GM12878 (cell line): ENCODE measurements around the gene NCAPH2. TPM values are rescaled to one million over a fixed set of nuclear protein-coding genes. Genes with fewer than 3 reads are reported as not detected.

Source experiments
- CBX3 ChIP-seq: fragments of 200-600 bp; sonication (generic); IDR thresholded peaks from 2 replicates; pipeline ENCODE4 v1.6.1; 2016; ENCODE audit warnings: low read depth, borderline replicate concordance
- CREB1 ChIP-seq: IDR thresholded peaks from 2 replicates; pipeline ENCODE4 v1.6.1; 2012; ENCODE audit warnings: low read depth, mild to moderate bottlenecking, inconsistent platforms
- ELK1 ChIP-seq: IDR thresholded peaks from 2 replicates; pipeline ENCODE4 v1.6.1; 2012; ENCODE audit warnings: low read depth, low read length, improper control_type of control experiment
- IRF4 ChIP-seq: IDR thresholded peaks from 2 replicates; pipeline ENCODE4 v1.6.1; 2011; ENCODE audit warnings: low read depth, low read length
- SMC3 ChIP-seq: IDR thresholded peaks from 2 replicates; pipeline ENCODE4 v1.6.1; 2011; ENCODE audit warnings: low read length, improper control_type of control experiment, borderline replicate concordance
- SPI1 ChIP-seq: IDR thresholded peaks from 2 replicates; pipeline ENCODE4 v1.6.1; 2011; ENCODE audit warnings: low read depth, mild to moderate bottlenecking, low read length, moderate library complexity, borderline replicate concordance; ENCODE audit not compliant: insufficient read depth
- YBX1 ChIP-seq: fragments of 450-650 bp; IDR thresholded peaks from 2 replicates; pipeline ENCODE4 v1.6.1; 2016; ENCODE audit warnings: antibody characterized with exemption
- polyA plus RNA-seq, 11 experiments: library from polyadenylated mRNA; depleted of rRNA in 4 of 11; unstranded in 6 of 11; stranded (reverse) in 5 of 11; fragments of >200 nt; fragmentation: Nextera tagmentation in 4 of 11; fragmentation: Illumina TruSeq in 1 of 11; extraction: Ambion mirVana in 4 of 11; extraction: Trizol in 1 of 11; gene quantifications; 1 replicate in 1 of 11; 2 replicates in 10 of 11; pipeline versions ENCODE4 v1.2.1 to v1.2.3, GENCODE V29; 2011 to 2016; ENCODE audit warnings: inconsistent platforms in 2 of 11, missing spikeins in 2 of 11, low read depth in 1 of 11
- total RNA-seq, 4 experiments: library from RNA; depleted of rRNA in 3 of 4; stranded (reverse); fragments of >200 nt in 3 of 4; fragmentation: Illumina TruSeq in 1 of 4; extraction: Trizol in 1 of 4; gene quantifications; 2 replicates each; pipeline versions ENCODE4 v1.2.1 to v1.2.3, GENCODE V29; 2013 to 2021
- TF ChIP-seq, protein P1 (sequence below): fragments of 450-650 bp; formaldehyde crosslinking; IDR thresholded peaks from 2 replicates; pipeline ENCODE4 v1.4.0; 2022; ENCODE audit warnings: mild to moderate bottlenecking, moderate library complexity
- TF ChIP-seq, protein P2 (sequence below): fragments of 450-650 bp; IDR thresholded peaks from 2 replicates; pipeline ENCODE4 v1.6.1; 2017; ENCODE audit warnings: mild to moderate bottlenecking, low read depth, inconsistent platforms; ENCODE audit not compliant: poor library complexity, severe bottlenecking

Gene NCAPH2
- total and polyA plus RNA-seq, 10 of the 15 experiments (the other 5 are each of a cell fraction or from before 2014, with no cell fraction given) = 5.0 to 110 (median 59.9) TPM

DNA sequence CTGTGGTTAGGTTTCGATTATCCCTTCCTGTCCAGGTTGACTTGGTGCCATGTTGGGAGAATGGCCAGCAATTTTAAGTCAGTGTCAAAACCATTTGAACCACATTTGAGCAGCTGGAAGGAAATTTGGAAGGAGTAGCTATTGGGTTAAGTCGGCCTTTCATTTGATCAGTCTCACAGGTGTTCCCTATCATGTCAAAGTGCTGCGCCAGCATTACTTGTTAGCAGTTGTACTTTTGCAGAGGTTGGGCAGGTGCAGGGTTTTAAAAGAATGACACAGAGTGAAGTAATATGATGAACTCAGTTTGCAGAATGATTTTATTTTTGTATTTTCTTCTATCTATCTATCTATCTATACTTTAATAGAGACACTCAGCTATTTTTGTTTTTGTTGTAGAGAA is 28.2 kb downstream of the NCAPH2 start (continued):
- TF ChIP-seq, protein P1, sequence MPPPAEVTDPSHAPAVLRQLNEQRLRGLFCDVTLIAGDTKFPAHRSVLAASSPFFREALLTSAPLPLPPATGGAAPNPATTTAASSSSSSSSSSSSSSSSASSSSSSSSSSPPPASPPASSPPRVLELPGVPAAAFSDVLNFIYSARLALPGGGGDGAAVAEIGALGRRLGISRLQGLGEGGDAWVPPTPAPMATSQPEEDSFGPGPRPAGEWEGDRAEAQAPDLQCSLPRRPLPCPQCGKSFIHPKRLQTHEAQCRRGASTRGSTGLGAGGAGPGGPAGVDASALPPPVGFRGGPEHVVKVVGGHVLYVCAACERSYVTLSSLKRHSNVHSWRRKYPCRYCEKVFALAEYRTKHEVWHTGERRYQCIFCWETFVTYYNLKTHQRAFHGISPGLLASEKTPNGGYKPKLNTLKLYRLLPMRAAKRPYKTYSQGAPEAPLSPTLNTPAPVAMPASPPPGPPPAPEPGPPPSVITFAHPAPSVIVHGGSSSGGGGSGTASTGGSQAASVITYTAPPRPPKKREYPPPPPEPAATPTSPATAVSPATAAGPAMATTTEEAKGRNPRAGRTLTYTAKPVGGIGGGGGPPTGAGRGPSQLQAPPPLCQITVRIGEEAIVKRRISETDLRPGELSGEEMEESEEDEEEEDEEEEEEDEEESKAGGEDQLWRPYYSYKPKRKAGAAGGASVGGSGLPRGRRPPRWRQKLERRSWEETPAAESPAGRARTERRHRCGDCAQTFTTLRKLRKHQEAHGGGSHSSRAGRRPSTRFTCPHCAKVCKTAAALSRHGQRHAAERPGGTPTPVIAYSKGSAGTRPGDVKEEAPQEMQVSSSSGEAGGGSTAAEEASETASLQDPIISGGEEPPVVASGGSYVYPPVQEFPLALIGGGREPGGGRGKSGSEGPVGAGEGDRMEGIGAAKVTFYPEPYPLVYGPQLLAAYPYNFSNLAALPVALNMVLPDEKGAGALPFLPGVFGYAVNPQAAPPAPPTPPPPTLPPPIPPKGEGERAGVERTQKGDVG (CRISPR knock-in tag) = no peak
- no peak for TF ChIP-seq SPI1
- no peak for TF ChIP-seq CBX3
- no peak for TF ChIP-seq ELK1
- TF ChIP-seq CREB1 = no peak
- no peak for TF ChIP-seq IRF4
- no peak for TF ChIP-seq YBX1
- TF ChIP-seq, protein P2, sequence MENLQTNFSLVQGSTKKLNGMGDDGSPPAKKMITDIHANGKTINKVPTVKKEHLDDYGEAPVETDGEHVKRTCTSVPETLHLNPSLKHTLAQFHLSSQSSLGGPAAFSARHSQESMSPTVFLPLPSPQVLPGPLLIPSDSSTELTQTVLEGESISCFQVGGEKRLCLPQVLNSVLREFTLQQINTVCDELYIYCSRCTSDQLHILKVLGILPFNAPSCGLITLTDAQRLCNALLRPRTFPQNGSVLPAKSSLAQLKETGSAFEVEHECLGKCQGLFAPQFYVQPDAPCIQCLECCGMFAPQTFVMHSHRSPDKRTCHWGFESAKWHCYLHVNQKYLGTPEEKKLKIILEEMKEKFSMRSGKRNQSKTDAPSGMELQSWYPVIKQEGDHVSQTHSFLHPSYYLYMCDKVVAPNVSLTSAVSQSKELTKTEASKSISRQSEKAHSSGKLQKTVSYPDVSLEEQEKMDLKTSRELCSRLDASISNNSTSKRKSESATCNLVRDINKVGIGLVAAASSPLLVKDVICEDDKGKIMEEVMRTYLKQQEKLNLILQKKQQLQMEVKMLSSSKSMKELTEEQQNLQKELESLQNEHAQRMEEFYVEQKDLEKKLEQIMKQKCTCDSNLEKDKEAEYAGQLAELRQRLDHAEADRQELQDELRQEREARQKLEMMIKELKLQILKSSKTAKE = no peak
- TF ChIP-seq SMC3 = no peak
